Neural progenitor cell (in vitro differentiated cells): ENCODE data around the gene CSF2. TPM values are rescaled to one million over a fixed set of nuclear protein-coding genes. Genes with fewer than 3 reads are reported as not detected.
A peak's percentile ranks its signal among the peaks of the same experiment; 100 is the strongest.

ENCODE experiments used
- DNase-seq: peaks from one replicate; pipeline ENCODE4 v3.0.0-alpha.2; 2016; ENCODE audit warnings: low spot score
- H2AFZ ChIP-seq: fragments of 200-600 bp; sonication (generic); replicated peaks from 2 replicates; pipeline ENCODE4 v1.6.1; 2016; ENCODE audit warnings: antibody characterized with exemption
- H3F3A ChIP-seq: fragments of 200-600 bp; sonication (generic); 2 replicates; pipeline ENCODE4 v1.6.1; 2016; ENCODE audit warnings: antibody characterized with exemption, low read depth
- H3K27ac ChIP-seq: fragments of 200-600 bp; sonication (generic); 2 replicates; pipeline ENCODE4 v1.5.1; 2016; ENCODE audit warnings: mild to moderate bottlenecking
- H3K27me3 ChIP-seq: fragments of 200-600 bp; sonication (generic); 2 replicates; pipeline ENCODE4 v1.6.1; 2016; ENCODE audit warnings: mild to moderate bottlenecking, moderate library complexity
- H3K36me3 ChIP-seq: fragments of 200-600 bp; sonication (generic); 2 replicates; pipeline ENCODE4 v1.5.1; 2016
- H3K4me1 ChIP-seq: fragments of 200-600 bp; sonication (generic); 2 replicates; pipeline ENCODE4 v1.6.1; 2016; ENCODE audit warnings: mixed run types
- H3K4me2 ChIP-seq: fragments of 200-600 bp; sonication (generic); 2 replicates; pipeline ENCODE4 v1.6.1; 2016
- H3K4me3 ChIP-seq: fragments of 200-600 bp; sonication (generic); 2 replicates; pipeline ENCODE4 v1.5.1; 2016
- H3K79me2 ChIP-seq: fragments of 200-600 bp; sonication (generic); 2 replicates; pipeline ENCODE4 v1.6.1; 2016; ENCODE audit warnings: low read depth
- H3K9ac ChIP-seq: fragments of 200-600 bp; sonication (generic); 2 replicates; pipeline ENCODE4 v1.6.1; 2016
- H3K9me3 ChIP-seq: fragments of 200-600 bp; sonication (generic); 2 replicates; pipeline ENCODE4 v1.5.1; 2016; ENCODE audit warnings: low read depth
- H4K20me1 ChIP-seq: fragments of 200-600 bp; sonication (generic); 2 replicates; pipeline ENCODE4 v1.6.1; 2016; ENCODE audit warnings: low read depth
- H3K27ac Mint-ChIP-seq: 3 replicates; pipeline ENCODE4 v1.8.0; 2021; ENCODE audit warnings: mixed read lengths
- H3K27me3 Mint-ChIP-seq: 2 replicates; pipeline ENCODE4 v1.8.0; 2022; ENCODE audit warnings: low read depth, mild to moderate bottlenecking, inconsistent platforms, moderate library complexity, mixed read lengths; ENCODE audit not compliant: insufficient read depth
- H3K36me3 Mint-ChIP-seq: 3 replicates; pipeline ENCODE4 v1.8.0; 2021; ENCODE audit warnings: mixed read lengths
- H3K4me1 Mint-ChIP-seq: 3 replicates; pipeline ENCODE4 v1.8.0; 2021; ENCODE audit warnings: mixed read lengths
- H3K4me3 Mint-ChIP-seq: 3 replicates; pipeline ENCODE4 v1.8.0; 2021; ENCODE audit warnings: mild to moderate bottlenecking, moderate library complexity, mixed read lengths
- H3K9me3 Mint-ChIP-seq: 3 replicates; pipeline ENCODE4 v1.8.0; 2020; ENCODE audit warnings: mixed read lengths
- EZH2 ChIP-seq: fragments of 200-600 bp; sonication (generic); IDR thresholded peaks from 2 replicates; pipeline ENCODE4 v1.6.1; 2017; ENCODE audit warnings: antibody characterized with exemption, mild to moderate bottlenecking, moderate library complexity
- EZH2phosphoT487 ChIP-seq: fragments of 200-600 bp; sonication (generic); IDR thresholded peaks from 2 replicates; pipeline ENCODE4 v1.6.1; 2017; ENCODE audit warnings: antibody characterized with exemption
- total RNA-seq: library from RNA; depleted of rRNA; stranded (reverse); fragments of >200 nt; gene quantifications from 2 replicates; pipeline ENCODE4 v1.2.3, GENCODE V29; 2015; ENCODE audit warnings: low replicate concordance
- TF ChIP-seq, protein P1 (sequence below): fragments of 200-600 bp; sonication (generic); IDR thresholded peaks from 2 replicates; pipeline ENCODE4 v1.5.1; 2017; ENCODE audit warnings: antibody characterized with exemption, mild to moderate bottlenecking

CSF2 gene
- total RNA-seq, 1 donor from 2014 or later = not detected

DNA sequence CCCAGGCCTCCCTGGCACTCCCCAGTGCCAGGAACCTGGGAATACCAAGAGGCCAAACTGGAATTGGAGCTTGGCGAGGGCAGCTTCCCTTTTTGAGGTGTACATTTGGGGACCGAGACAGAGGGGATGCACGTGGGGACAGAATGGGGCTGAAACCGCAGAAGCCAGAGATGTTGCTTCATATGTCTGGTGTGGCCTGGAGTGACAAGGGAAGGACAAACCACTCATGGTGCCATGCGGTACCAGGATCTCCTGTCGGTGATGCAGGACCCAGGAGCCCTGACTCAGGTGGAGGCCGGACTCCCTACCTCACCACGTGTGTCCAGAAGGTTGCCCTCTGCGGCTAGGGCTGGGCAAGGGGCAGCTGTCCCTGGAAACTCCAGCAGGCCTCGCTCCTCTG is 4.0 kb upstream of the CSF2 start:
- Histone ChIP-seq H3K4me3 (no peak overlapping the region), H3K4me1 (no peaks in the 10 kb centered on the region), H4K20me1 (no peaks in the 10 kb centered on the region), H3K27ac (no peak overlapping the region), H3K9ac (no peak overlapping the region), H3F3A (no peaks in the 10 kb centered on the region), H3K9me3 (no peaks in the 10 kb centered on the region), H2AFZ (no peak overlapping the region), H3K36me3 (no peaks in the 10 kb centered on the region), H3K79me2 (no peaks in the 10 kb centered on the region), H3K27me3 (no peaks in the 10 kb centered on the region), H3K4me2 (no peak overlapping the region)
- Mint-ChIP-seq H3K27me3 (peaks cover 4% of the 10 kb centered on the region), H3K36me3 (peaks cover 1% of the 10 kb centered on the region), H3K4me1 (no peaks in the 10 kb centered on the region), H3K9me3 (no peaks in the 10 kb centered on the region), H3K27ac (no peak overlapping the region), H3K4me3 (no peak overlapping the region)
- DNase-seq = no peak
- TF ChIP-seq, protein P1, sequence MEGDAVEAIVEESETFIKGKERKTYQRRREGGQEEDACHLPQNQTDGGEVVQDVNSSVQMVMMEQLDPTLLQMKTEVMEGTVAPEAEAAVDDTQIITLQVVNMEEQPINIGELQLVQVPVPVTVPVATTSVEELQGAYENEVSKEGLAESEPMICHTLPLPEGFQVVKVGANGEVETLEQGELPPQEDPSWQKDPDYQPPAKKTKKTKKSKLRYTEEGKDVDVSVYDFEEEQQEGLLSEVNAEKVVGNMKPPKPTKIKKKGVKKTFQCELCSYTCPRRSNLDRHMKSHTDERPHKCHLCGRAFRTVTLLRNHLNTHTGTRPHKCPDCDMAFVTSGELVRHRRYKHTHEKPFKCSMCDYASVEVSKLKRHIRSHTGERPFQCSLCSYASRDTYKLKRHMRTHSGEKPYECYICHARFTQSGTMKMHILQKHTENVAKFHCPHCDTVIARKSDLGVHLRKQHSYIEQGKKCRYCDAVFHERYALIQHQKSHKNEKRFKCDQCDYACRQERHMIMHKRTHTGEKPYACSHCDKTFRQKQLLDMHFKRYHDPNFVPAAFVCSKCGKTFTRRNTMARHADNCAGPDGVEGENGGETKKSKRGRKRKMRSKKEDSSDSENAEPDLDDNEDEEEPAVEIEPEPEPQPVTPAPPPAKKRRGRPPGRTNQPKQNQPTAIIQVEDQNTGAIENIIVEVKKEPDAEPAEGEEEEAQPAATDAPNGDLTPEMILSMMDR = no peak
- TF ChIP-seq EZH2 (no peak), EZH2phosphoT487 (no peak)

DNA sequence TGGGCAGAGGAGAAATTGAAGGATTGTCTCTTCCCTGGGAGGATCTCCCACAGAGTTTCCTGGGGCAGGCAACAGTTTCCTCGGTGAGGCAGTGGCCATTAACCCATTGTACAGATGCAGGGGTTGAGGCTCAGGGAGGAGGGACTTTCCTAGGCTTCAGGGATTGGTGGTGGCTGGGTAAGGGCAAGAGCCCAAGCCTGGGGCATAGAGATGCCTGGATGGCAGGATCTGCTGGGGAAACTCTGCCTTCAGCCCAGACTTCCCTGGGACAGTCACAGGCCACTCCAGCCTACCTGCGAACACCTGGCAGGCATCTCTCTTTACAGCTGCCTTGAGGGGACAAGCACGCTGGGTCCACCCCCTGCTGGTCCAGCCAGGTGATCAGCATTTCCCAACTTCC is 3.6 kb upstream of the CSF2 start:
- Histone ChIP-seq H2AFZ (no peak overlapping the region), H3K79me2 (no peaks in the 10 kb centered on the region), H3K27ac (no peak overlapping the region), H3F3A (no peaks in the 10 kb centered on the region), H3K27me3 (no peaks in the 10 kb centered on the region), H3K9ac (no peak overlapping the region), H4K20me1 (no peaks in the 10 kb centered on the region), H3K4me1 (peaks cover 4% of the 10 kb centered on the region), H3K36me3 (no peaks in the 10 kb centered on the region), H3K4me3 (no peak overlapping the region), H3K9me3 (no peaks in the 10 kb centered on the region), H3K4me2 (no peak overlapping the region)
- no peak for TF ChIP-seq EZH2
- H3K9me3 Mint-ChIP-seq = no peaks in the 10 kb centered on the region
- no peak overlapping the region for H3K4me3 Mint-ChIP-seq
- no peak for DNase-seq
- peaks cover 1% of the 10 kb centered on the region for H3K36me3 Mint-ChIP-seq
- H3K4me1 Mint-ChIP-seq = peaks cover 4% of the 10 kb centered on the region
- H3K27me3 Mint-ChIP-seq = peaks cover 4% of the 10 kb centered on the region
- no peak overlapping the region for H3K27ac Mint-ChIP-seq

DNA sequence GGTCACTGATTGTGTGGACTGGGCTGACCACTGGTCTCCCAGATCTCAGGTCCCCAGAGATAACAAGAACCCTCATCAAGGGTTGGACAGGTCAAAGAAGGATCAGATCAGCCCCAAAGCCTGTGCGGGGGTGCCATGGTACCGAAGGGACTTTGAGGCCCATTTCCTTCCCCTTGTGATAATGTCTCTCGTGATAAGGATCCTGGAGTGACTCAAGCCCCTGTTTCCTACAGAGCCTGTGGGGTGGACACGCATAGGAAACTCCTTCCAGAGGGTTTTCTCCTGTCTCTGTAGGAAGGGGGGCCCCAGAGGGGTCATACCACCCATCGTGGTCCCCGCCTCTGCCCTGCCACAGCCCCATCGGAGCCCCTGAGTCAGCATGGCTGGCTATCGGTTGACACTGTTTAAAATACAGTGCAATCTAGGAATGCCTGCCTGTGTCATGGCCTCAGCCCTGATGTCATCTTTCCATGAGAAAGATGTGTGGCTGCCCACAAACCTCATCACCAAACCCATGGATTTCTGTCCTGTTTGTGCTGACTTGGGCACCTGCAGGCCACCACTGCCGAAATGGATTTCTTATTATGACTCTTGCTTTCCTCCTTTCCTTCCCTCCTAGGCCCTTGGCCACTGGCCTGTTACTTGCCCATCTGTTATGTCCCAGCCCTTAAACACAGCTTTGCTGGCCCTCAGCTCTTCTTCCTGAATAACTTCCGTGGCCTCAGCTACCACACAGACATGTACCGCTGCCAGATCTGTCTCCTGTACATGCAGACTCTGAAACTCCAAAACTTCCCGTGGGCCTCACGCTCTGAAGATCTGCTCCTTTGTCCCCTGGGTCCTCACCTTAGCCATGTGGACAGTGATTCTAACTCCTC is 2.9 kb upstream of the CSF2 start:
- Histone ChIP-seq H3K4me1 (peaks cover 7% of the 10 kb centered on the region), H3K4me3 (no peak overlapping the region), H3K9ac (no peak overlapping the region), H4K20me1 (no peaks in the 10 kb centered on the region), H3K27ac (no peak overlapping the region), H3F3A (no peaks in the 10 kb centered on the region), H3K79me2 (no peaks in the 10 kb centered on the region), H3K4me2 (no peak overlapping the region), H3K36me3 (no peaks in the 10 kb centered on the region), H2AFZ (no peak overlapping the region), H3K27me3 (no peaks in the 10 kb centered on the region), H3K9me3 (no peaks in the 10 kb centered on the region)
- TF ChIP-seq EZH2 (no peak), EZH2phosphoT487 (no peak)
- TF ChIP-seq, protein P1 = no peak
- peaks cover 4% of the 10 kb centered on the region for H3K27me3 Mint-ChIP-seq
- no peak for DNase-seq
- H3K27ac Mint-ChIP-seq = peak overlapping the region; percentile 78
- peaks cover 1% of the 10 kb centered on the region for H3K36me3 Mint-ChIP-seq
- no peak overlapping the region for H3K4me3 Mint-ChIP-seq
- peaks cover 5% of the 10 kb centered on the region for H3K4me1 Mint-ChIP-seq
- no peaks in the 10 kb centered on the region for H3K9me3 Mint-ChIP-seq

DNA sequence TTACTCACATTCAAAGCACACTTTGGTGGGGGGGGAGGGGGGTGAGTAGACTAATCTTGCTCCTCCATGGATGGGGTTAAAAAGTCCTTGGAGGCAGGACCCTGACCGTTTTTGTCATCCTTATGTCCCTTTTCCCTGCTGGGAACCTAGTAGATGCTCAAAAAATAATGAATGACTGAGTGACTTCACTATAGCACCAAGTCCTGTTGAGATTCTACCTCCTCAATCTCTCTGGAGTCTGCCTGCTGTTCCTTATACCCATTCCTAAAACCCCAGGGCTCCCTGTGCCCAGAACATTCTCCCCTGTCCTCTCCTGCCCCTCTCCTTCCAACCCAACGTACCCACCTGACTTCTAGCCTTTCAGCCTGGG is 2.3 kb upstream of the CSF2 start:
- H3K4me3 Mint-ChIP-seq = no peak overlapping the region
- no peaks in the 10 kb centered on the region for H4K20me1 ChIP-seq
- no peak for DNase-seq
- peaks cover 2% of the 10 kb centered on the region for H3K27me3 Mint-ChIP-seq
- H3K27me3 ChIP-seq = no peaks in the 10 kb centered on the region
- no peaks in the 10 kb centered on the region for H3F3A ChIP-seq
- no peaks in the 10 kb centered on the region for H3K36me3 ChIP-seq
- no peak overlapping the region for H3K4me3 ChIP-seq
- H3K4me1 Mint-ChIP-seq = peaks cover 5% of the 10 kb centered on the region
- peaks cover 7% of the 10 kb centered on the region for H3K4me1 ChIP-seq
- H3K79me2 ChIP-seq = no peaks in the 10 kb centered on the region
- TF ChIP-seq EZH2phosphoT487 = no peak
- H3K9me3 ChIP-seq = no peaks in the 10 kb centered on the region
- H3K9ac ChIP-seq = no peak overlapping the region
- no peaks in the 10 kb centered on the region for H3K9me3 Mint-ChIP-seq
- H3K27ac ChIP-seq = no peak overlapping the region
- H3K27ac Mint-ChIP-seq = no peak overlapping the region
- no peak overlapping the region for H2AFZ ChIP-seq
- H3K4me2 ChIP-seq = no peak overlapping the region
- peaks cover 1% of the 10 kb centered on the region for H3K36me3 Mint-ChIP-seq
